ENCODE data around the gene ROCK2. TPM values are rescaled to one million over a fixed set of nuclear protein-coding genes. Genes with fewer than 3 reads are reported as not detected.

ROCK2 gene
- total RNA-seq, 1 donor from 2014 or later = 36.1 TPM

DNA sequence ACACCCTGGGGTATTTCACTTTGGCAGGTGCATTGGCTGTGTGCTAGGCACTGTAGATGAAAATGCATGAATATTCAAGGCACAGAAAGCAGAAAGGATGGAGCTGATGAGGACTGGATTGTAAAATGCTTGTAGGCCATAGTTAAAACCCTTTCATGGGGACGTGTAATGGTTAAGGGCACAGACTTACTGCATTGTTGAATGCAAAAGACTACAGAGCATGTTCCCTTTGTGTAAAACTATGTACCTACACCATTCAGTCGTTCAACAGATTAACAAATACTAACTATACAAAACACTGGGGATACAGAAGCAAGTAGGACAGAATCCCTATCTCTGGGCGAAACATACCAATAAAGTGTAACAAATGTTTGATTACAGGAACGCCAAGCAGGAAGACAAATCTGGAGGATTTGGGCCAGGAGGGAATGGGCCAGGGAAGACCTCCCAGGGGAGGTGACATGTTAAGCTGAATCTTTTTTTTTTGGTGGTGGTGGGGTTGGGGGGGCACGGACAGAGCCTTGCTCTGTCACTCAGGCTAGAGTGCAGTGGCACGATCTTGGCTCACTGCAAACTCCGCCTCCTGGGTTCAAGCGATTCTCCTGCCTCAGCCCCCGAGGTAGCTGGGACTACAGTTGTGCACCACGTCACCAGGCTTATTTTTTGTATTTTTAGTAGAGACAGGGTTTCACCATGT lies 19.6 kb upstream of the ROCK2 start:
- no peaks in the 10 kb centered on the region for H4K20me1 ChIP-seq (ENCODE audit: low read depth)
- no peaks in the 10 kb centered on the region for H3K36me3 ChIP-seq
- H3K27me3 Mint-ChIP-seq (ENCODE audit: insufficient read depth, low read depth) = peaks cover 4% of the 10 kb centered on the region
- no peak for DNase-seq (ENCODE audit: low spot score)
- H3K4me3 Mint-ChIP-seq = no peak overlapping the region
- no peaks in the 10 kb centered on the region for H3K79me2 ChIP-seq (ENCODE audit: low read depth)
- no peaks in the 10 kb centered on the region for H3K27me3 ChIP-seq
- no peak overlapping the region for H3K4me3 ChIP-seq
- no peak overlapping the region for H3K9ac ChIP-seq
- no peaks in the 10 kb centered on the region for H3K9me3 Mint-ChIP-seq
- H3K4me1 Mint-ChIP-seq = peaks cover 48% of the 10 kb centered on the region
- no peak overlapping the region for H3K27ac ChIP-seq
- TF ChIP-seq EZH2phosphoT487 (IDR thresholded peaks at IDR 0.05) (no peak), EZH2 (IDR thresholded peaks at IDR 0.05) (no peak)
- TF ChIP-seq, protein P1, sequence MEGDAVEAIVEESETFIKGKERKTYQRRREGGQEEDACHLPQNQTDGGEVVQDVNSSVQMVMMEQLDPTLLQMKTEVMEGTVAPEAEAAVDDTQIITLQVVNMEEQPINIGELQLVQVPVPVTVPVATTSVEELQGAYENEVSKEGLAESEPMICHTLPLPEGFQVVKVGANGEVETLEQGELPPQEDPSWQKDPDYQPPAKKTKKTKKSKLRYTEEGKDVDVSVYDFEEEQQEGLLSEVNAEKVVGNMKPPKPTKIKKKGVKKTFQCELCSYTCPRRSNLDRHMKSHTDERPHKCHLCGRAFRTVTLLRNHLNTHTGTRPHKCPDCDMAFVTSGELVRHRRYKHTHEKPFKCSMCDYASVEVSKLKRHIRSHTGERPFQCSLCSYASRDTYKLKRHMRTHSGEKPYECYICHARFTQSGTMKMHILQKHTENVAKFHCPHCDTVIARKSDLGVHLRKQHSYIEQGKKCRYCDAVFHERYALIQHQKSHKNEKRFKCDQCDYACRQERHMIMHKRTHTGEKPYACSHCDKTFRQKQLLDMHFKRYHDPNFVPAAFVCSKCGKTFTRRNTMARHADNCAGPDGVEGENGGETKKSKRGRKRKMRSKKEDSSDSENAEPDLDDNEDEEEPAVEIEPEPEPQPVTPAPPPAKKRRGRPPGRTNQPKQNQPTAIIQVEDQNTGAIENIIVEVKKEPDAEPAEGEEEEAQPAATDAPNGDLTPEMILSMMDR (IDR thresholded peaks at IDR 0.05) = no peak
- no peak overlapping the region for H3K27ac Mint-ChIP-seq
- H3K9me3 ChIP-seq (ENCODE audit: low read depth) = no peaks in the 10 kb centered on the region
- no peaks in the 10 kb centered on the region for H3F3A ChIP-seq (ENCODE audit: low read depth)
- H3K36me3 Mint-ChIP-seq = no peaks in the 10 kb centered on the region
- no peak overlapping the region for H2AFZ ChIP-seq (replicated peaks)
- H3K4me1 ChIP-seq = peaks cover 19% of the 10 kb centered on the region
- no peak overlapping the region for H3K4me2 ChIP-seq

DNA sequence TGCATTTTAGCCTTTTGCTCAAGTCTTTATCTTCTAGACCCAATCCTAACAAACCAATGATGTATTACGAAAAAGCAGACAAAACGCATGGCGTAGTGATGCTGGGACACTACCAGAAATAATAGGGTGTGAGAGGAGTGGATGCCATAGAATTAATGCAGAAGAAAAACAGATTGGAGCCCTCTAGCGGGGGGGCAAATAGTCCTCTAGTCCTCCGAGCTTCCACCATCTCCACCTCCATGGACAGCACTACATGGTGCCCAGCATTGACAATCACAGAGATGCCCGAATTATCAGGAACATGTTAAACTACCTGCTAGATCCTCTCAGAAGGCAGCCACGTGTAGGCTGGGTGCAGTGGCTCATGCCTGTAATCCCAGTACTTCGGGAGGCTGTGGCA lies 15.4 kb upstream of the ROCK2 start:
- H3K36me3 Mint-ChIP-seq = no peaks in the 10 kb centered on the region
- peaks cover 13% of the 10 kb centered on the region for H3K4me1 ChIP-seq
- H3K4me2 ChIP-seq = no peak overlapping the region
- H2AFZ ChIP-seq (replicated peaks) = no peak overlapping the region
- no peak overlapping the region for H3K4me3 Mint-ChIP-seq
- no peaks in the 10 kb centered on the region for H3K27me3 ChIP-seq
- no peak overlapping the region for H3K27ac Mint-ChIP-seq
- no peak overlapping the region for H3K27ac ChIP-seq
- no peaks in the 10 kb centered on the region for H3K9me3 ChIP-seq (ENCODE audit: low read depth)
- peaks cover 2% of the 10 kb centered on the region for H3K27me3 Mint-ChIP-seq (ENCODE audit: insufficient read depth, low read depth)
- no peak overlapping the region for H3K4me3 ChIP-seq
- no peak overlapping the region for H3K9ac ChIP-seq
- no peak for TF ChIP-seq EZH2phosphoT487 (IDR thresholded peaks at IDR 0.05)
- TF ChIP-seq EZH2 (IDR thresholded peaks at IDR 0.05) = no peak
- TF ChIP-seq, protein P1 (IDR thresholded peaks at IDR 0.05) = no peak
- H3K36me3 ChIP-seq = no peaks in the 10 kb centered on the region
- no peak for DNase-seq (ENCODE audit: low spot score)
- no peaks in the 10 kb centered on the region for H3F3A ChIP-seq (ENCODE audit: low read depth)
- H4K20me1 ChIP-seq (ENCODE audit: low read depth) = no peaks in the 10 kb centered on the region
- no peaks in the 10 kb centered on the region for H3K79me2 ChIP-seq (ENCODE audit: low read depth)
- H3K9me3 Mint-ChIP-seq = peaks cover 3% of the 10 kb centered on the region
- peaks cover 43% of the 10 kb centered on the region for H3K4me1 Mint-ChIP-seq

DNA sequence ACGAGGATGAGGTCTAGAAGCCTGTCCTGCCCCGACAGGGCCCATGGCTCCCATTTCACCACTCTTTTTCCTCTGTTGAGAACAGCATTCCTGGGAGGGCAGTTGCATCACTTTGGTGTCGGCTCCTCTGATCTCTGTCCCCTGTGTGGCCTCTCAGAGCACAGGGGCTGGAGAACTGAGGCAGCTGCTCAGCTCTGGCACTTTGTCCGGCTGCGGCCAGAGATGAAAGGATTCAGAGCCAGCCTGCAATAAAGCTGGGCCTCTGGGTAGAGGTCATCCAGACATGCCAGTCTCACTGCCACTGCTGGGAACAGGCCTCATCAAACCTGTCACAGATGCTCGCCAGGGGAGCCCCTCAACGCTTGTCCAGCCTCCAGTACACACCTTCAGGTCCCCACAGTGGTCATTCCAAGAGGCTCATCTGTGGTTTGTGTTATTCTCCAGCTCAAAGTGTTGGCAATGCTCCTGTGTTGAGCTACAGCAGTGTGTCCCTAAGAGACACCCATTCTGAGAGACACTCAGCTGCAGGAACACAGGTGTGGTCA lies 13.1 kb upstream of the ROCK2 start:
- TF ChIP-seq, protein P1 (IDR thresholded peaks at IDR 0.05) = no peak
- TF ChIP-seq EZH2phosphoT487 (IDR thresholded peaks at IDR 0.05) = no peak
- no peak for TF ChIP-seq EZH2 (IDR thresholded peaks at IDR 0.05)
- Histone ChIP-seq H3K36me3 (no peaks in the 10 kb centered on the region), H4K20me1 (ENCODE audit: low read depth) (no peaks in the 10 kb centered on the region), H2AFZ (replicated peaks) (no peak overlapping the region), H3K27me3 (no peaks in the 10 kb centered on the region), H3F3A (ENCODE audit: low read depth) (no peaks in the 10 kb centered on the region), H3K27ac (no peak overlapping the region), H3K9ac (no peak overlapping the region), H3K4me1 (peaks cover 6% of the 10 kb centered on the region), H3K79me2 (ENCODE audit: low read depth) (no peaks in the 10 kb centered on the region), H3K9me3 (ENCODE audit: low read depth) (no peaks in the 10 kb centered on the region), H3K4me2 (no peak overlapping the region), H3K4me3 (no peak overlapping the region)
- H3K4me3 Mint-ChIP-seq = no peak overlapping the region
- no peaks in the 10 kb centered on the region for H3K36me3 Mint-ChIP-seq
- H3K27me3 Mint-ChIP-seq (ENCODE audit: insufficient read depth, low read depth) = peaks cover 2% of the 10 kb centered on the region
- no peak for DNase-seq (ENCODE audit: low spot score)
- peaks cover 30% of the 10 kb centered on the region for H3K4me1 Mint-ChIP-seq
- peaks cover 3% of the 10 kb centered on the region for H3K9me3 Mint-ChIP-seq
- H3K27ac Mint-ChIP-seq = no peak overlapping the region

Measured in neural progenitor cell (in vitro differentiated cells).